ENCODE data around the gene DVL2. TPM values are rescaled to one million over a fixed set of nuclear protein-coding genes. Genes with fewer than 3 reads are reported as not detected.

The DVL2 gene
- total RNA-seq, 1 experiment from 2014 or later, result 133 TPM

DNA sequence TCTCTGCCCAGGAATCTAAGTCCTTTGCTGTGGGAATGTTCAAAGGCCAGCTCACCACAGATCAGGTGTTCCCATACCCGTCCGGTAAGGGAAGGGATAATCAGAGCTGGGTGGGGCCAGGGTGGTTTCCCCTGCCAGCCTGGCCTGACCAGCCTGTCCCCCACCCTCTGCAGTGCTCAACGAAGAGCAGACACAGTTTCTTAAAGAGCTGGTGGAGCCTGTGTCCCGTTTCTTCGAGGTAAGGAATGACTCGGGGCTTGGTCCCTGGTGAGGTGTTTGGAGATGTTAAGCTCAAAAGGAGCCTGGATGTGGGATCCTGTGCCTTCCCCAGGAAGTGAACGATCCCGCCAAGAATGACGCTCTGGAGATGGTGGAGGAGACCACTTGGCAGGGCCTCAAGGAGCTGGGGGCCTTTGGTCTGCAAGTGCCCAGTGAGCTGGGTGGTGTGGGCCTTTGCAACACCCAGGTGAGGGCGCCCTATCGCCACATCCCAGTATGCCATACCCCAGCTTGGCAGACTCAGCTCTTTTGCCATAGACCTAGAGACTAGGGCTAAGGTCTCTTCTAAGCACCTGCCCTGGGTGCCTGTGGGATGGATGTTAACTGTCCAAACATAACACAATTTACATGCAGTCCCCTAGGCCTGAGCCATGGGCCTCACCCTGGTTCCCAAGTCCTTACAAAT, 13.6 kb downstream of the DVL2 start:
- H3K4me3 ChIP-seq (ENCODE audit: low read depth, low read length, poor library complexity, severe bottlenecking), result peak overlapping the region; percentile 94

DNA sequence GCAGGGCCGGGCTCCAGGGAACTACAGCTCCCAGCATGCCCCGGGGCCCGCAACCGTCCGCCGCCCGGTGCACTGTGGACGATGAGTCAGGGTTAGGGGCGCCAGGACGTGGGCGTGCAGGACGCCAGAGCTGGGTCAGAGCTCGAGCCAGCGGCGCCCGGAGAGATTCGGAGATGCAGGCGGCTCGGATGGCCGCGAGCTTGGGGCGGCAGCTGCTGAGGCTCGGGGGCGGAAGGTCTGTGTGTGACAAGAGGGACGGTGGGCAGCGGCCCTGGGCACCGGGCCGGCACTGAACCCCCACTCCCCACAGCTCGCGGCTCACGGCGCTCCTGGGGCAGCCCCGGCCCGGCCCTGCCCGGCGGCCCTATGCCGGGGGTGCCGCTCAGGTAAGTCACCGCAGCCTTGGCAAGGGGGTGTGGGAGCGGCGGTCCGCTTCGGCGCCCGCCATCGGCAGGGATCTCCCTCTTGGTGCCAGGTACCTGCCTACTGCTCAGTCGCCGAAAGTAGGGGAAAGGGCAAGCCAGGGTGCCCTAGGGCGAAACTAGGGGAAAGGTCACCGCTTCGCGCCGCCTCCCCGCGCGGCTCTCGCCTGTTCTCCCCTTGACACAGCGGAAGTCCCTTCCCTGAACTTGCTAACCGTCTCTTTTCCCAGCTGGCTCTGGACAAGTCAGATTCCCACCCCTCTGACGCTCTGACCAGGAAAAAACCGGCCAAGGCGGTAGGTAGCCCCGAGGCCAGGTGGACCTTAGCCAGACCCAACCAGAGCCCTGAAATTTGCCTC, 14.3 kb downstream of the DVL2 start, which contains the start of the genes ACADVL and DLG4:
Gene ACADVL, plus strand, starts transcription at position 127 of the 781 bp plus-strand sequence. Its CDS starts 47 bp downstream, at position 174.
Gene DLG4, minus strand, starts transcription at position 25 of the 781 bp plus-strand sequence.
- no peaks in the 10 kb centered on the region for H3K9me3 ChIP-seq (ENCODE audit: low read depth, low read length, poor library complexity, severe bottlenecking)
- TF ChIP-seq, protein P1, sequence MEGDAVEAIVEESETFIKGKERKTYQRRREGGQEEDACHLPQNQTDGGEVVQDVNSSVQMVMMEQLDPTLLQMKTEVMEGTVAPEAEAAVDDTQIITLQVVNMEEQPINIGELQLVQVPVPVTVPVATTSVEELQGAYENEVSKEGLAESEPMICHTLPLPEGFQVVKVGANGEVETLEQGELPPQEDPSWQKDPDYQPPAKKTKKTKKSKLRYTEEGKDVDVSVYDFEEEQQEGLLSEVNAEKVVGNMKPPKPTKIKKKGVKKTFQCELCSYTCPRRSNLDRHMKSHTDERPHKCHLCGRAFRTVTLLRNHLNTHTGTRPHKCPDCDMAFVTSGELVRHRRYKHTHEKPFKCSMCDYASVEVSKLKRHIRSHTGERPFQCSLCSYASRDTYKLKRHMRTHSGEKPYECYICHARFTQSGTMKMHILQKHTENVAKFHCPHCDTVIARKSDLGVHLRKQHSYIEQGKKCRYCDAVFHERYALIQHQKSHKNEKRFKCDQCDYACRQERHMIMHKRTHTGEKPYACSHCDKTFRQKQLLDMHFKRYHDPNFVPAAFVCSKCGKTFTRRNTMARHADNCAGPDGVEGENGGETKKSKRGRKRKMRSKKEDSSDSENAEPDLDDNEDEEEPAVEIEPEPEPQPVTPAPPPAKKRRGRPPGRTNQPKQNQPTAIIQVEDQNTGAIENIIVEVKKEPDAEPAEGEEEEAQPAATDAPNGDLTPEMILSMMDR (conservative IDR thresholded peaks at IDR 0.05; ENCODE audit: low read depth, low read length), result no peak
- TF ChIP-seq EZH2 (IDR thresholded peaks at IDR 0.05; ENCODE audit: borderline replicate concordance, low read depth, low read length, poor library complexity, severe bottlenecking), result no peak
- no peaks in the 10 kb centered on the region for H3K27me3 ChIP-seq (replicated peaks; ENCODE audit: insufficient read depth, low read depth, low read length, poor library complexity)
- POLR2A ChIA-PET (ENCODE audit: low non-redundant PET), result interaction anchor here (0.5 to 0.7 kb wide), 3 partner anchors 14 to 609 kb away, joined by 3 to 4 read pairs (median 3); partner anchors contain the start of gene DVL2
- peaks cover 40% of the 10 kb centered on the region for H3K36me3 ChIP-seq (ENCODE audit: insufficient read depth, low read length, poor library complexity, severe bottlenecking)
- peaks cover 36% of the 10 kb centered on the region for H3K4me1 ChIP-seq (ENCODE audit: insufficient read depth, low read length, poor library complexity, severe bottlenecking)
- BruUV-seq (replicated peaks), result no TSS peak
- DNase-seq (ENCODE audit: low spot score), result peak; percentile 85
- H3K4me3 ChIP-seq (ENCODE audit: low read depth, low read length, poor library complexity, severe bottlenecking), result peak within 1 kb of the TSS; percentile 94
- H3K27ac ChIP-seq (ENCODE audit: low read depth, low read length, poor library complexity, severe bottlenecking), result peak within 1 kb of the TSS; percentile 93
- intact Hi-C loops (cut with micrococcal nuclease; ENCODE audit: unreplicated experiment), result no loop called here
- CTCF ChIA-PET, result interaction anchor here (0.6 to 2.0 kb wide), 5 partner anchors 16 to 151 kb away, joined by 3 to 13 read pairs (median 5); no protein-coding TSS in a partner anchor

More for the DNA sequence above, 13.6 kb downstream of the DVL2 start:
- ChIA-PET CTCF (interaction anchor here (0.6 to 2.0 kb wide), 7 partner anchors 15 to 175 kb away, joined by 3 to 12 read pairs (median 3); no protein-coding TSS in a partner anchor), POLR2A (ENCODE audit: low non-redundant PET) (interaction anchor here (0.5 to 0.7 kb wide), 2 partner anchors 20 to 75 kb away, joined by 4 to 18 read pairs; no protein-coding TSS in a partner anchor)
- TF ChIP-seq EZH2 (IDR thresholded peaks at IDR 0.05; ENCODE audit: borderline replicate concordance, low read depth, low read length, poor library complexity, severe bottlenecking), result no peak
- TF ChIP-seq, protein P1 (conservative IDR thresholded peaks at IDR 0.05; ENCODE audit: low read depth, low read length), result peak; percentile 63
- peaks cover 36% of the 10 kb centered on the region for H3K4me1 ChIP-seq (ENCODE audit: insufficient read depth, low read length, poor library complexity, severe bottlenecking)
- H3K27ac ChIP-seq (ENCODE audit: low read depth, low read length, poor library complexity, severe bottlenecking), result peak overlapping the region; percentile 93
- no peaks in the 10 kb centered on the region for H3K9me3 ChIP-seq (ENCODE audit: low read depth, low read length, poor library complexity, severe bottlenecking)
- H3K27me3 ChIP-seq (replicated peaks; ENCODE audit: insufficient read depth, low read depth, low read length, poor library complexity), result no peaks in the 10 kb centered on the region
- no TSS peak for BruUV-seq (replicated peaks)
- DNase-seq (ENCODE audit: low spot score), result peak; percentile 76
- intact Hi-C loops (cut with micrococcal nuclease; ENCODE audit: unreplicated experiment), result no loop called here
- H3K36me3 ChIP-seq (ENCODE audit: insufficient read depth, low read length, poor library complexity, severe bottlenecking), result peaks cover 47% of the 10 kb centered on the region

DNA sequence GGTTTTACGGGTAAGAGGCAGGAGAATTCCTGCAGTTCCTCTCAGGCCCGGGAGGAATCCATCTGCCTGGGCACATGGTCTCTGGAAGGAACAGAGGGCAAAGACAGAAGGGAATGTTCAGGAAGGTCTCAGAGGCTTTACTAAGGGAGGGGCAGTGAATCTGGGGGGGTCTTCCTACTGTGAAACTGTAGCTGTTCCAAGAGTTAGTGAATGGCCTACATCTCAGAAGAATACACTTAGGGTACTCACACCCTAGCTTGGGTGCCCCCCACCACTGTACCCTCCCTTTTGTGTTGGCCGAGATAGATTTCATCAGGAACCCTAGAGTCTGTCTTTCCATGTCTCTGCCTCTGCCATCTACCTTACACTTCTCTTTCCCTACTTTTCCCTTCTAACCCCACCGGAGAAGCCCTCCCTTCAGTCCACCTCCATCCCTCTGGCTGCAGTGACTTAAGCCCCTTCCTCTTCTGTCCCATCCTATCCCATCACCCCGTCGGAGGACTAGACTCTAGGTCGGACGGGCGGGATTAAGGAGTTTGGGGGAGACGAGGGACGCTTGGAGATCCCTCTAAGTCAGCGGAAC, 15.0 kb downstream of the DVL2 start:
- intact Hi-C loops (cut with micrococcal nuclease; ENCODE audit: unreplicated experiment), result no loop called here
- Histone ChIP-seq H3K9me3 (ENCODE audit: low read depth, low read length, poor library complexity, severe bottlenecking) (no peaks in the 10 kb centered on the region), H3K36me3 (ENCODE audit: insufficient read depth, low read length, poor library complexity, severe bottlenecking) (peaks cover 33% of the 10 kb centered on the region), H3K4me3 (ENCODE audit: low read depth, low read length, poor library complexity, severe bottlenecking) (peak overlapping the region; percentile 94), H3K27ac (ENCODE audit: low read depth, low read length, poor library complexity, severe bottlenecking) (peak overlapping the region; percentile 93), H3K27me3 (replicated peaks; ENCODE audit: insufficient read depth, low read depth, low read length, poor library complexity) (no peaks in the 10 kb centered on the region), H3K4me1 (ENCODE audit: insufficient read depth, low read length, poor library complexity, severe bottlenecking) (peaks cover 36% of the 10 kb centered on the region)
- DNase-seq (ENCODE audit: low spot score), result no peak
- ChIA-PET POLR2A (ENCODE audit: low non-redundant PET) (interaction anchor here (0.5 to 0.7 kb wide), 2 partner anchors 15 to 608 kb away, joined by 3 read pairs; partner anchors contain the start of gene DVL2), CTCF (interaction anchor here (0.6 kb wide), 1 partner anchor 152 kb away, joined by 13 read pairs; no protein-coding TSS in a partner anchor)
- BruUV-seq (replicated peaks), result no TSS peak
- no peak for TF ChIP-seq EZH2 (IDR thresholded peaks at IDR 0.05; ENCODE audit: borderline replicate concordance, low read depth, low read length, poor library complexity, severe bottlenecking)
- TF ChIP-seq, protein P1 (conservative IDR thresholded peaks at IDR 0.05; ENCODE audit: low read depth, low read length), result no peak
